GM10266 (cell line): Measurements from ENCODE around the gene PGA3.
"Not testable (repeated sequence)": the region's sequence is repeated elsewhere in the genome, so short reads cannot be mapped to it uniquely, and the experiment has no call there.

Source experiments
- DNase-seq: peaks from one replicate; pipeline ENCODE4 v3.0.0; 2012; ENCODE audit errors: extremely low spot score
- CTCF ChIP-seq: IDR thresholded peaks from 2 replicates; pipeline ENCODE4 v1.5.1; 2012; ENCODE audit warnings: mild to moderate bottlenecking, low read depth; ENCODE audit not compliant: control insufficient read depth, insufficient read depth; ENCODE audit errors: missing control alignments

Gene PGA3

GRCh38 chr11:61240875-61241274 is 37.6 kb downstream of the PGA3 start, which contains the start of gene PGA5:
PGA5 (plus strand) TSS chr11:61241175; CDS start chr11:61241227, 52 bp downstream.
- not testable (repeated sequence) for DNase-seq

DNA sequence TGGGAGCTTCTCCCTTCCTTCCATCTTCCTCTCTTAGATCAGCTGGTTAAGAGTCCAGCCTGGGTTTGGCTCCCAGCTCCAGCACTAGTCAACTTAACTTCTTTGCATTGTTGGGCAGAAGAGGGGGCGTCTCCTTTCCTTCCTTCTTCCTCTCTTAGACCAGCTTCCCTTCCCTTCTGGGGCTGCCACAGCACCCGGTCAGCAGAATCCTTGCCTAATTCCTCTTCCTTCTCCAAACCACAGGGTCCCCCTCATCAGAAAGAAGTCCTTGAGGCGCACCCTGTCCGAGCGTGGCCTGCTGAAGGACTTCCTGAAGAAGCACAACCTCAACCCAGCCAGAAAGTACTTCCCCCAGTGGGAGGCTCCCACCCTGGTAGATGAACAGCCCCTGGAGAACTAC is 38.2 kb downstream of the PGA3 start:
- DNase-seq = not testable (repeated sequence)

GRCh38 chr11:61245284-61245964 is 42.1 kb downstream of the PGA3 start:
- not testable (repeated sequence) for DNase-seq

DNA sequence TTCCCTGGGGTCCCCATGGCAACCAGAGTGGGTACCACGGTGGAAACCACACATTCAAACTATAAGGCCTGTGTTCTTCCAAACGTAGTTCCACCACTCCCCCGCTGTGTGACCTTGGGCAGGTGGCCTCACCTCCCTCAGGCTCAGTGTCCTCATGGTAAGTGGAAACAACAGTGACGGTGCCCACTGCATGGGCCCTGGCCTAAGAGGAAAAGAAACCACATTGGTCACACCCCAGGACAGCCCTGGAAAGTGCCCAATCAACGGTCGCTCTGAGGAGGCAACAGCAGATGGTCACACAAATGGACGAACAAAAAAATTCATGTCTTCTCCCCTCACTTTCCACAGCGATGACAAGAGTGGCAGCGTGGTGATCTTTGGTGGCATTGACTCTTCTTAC is 44.8 kb downstream of the PGA3 start:
- not testable (repeated sequence) for DNase-seq

DNA sequence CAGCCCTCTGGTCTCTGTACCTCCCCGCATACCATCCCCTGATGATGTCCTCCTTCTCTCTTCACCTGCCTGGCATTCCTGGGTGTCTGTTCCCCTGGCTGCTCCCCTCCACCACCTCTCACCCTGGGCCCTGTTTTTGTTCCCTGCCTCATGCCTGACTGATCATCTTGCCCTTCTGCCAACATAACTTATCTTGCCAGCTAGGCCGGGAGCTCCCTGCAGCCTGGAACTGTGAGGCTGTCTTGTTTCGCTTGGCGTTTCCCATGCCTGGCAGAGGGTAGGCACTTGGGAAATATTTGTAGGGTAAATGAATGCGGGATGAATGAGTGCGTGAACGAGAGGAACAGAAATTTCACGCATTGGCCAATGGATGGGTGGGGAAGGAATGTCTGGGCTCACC is 45.9 kb downstream of the PGA3 start:
- DNase-seq = not testable (repeated sequence)

GRCh38 chr11:61250796-61251765 is 47.8 kb downstream of the PGA3 start:
- DNase-seq = not testable (repeated sequence)

GRCh38 chr11:61252332-61252731 is 49.0 kb downstream of the PGA3 start:
- DNase-seq = not testable (repeated sequence)

DNA sequence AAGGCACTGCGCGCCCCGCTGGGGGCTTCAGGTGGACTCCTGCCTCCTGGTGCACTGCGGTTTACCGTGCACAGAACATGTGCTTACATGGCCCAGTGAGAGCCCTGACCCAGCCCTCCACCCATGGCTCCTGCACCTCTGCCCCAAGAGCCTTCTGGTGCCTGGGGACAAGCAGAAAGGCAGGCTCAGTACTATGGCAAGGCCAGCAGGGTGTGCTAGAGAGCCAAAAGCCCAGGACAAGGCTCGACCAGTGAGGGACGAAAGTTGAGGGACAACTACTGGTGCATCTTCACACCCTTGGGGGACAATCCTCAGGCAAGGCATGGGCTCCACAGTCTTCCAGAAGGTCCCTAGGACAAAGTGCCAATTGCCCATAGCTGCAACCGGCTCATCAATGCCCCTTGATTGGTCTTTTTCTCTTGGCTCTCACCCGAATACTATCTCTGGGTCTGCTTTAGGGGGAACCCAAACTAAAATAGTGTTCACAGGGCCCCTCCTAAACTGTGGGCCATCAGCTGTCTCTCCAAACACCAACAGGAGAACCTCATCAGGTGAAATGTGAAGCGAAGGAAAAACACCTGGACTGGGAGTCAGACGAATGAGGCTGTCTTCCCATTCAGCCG is 51.2 kb downstream of the PGA3 start:
- TF ChIP-seq CTCF = peak; percentile 97
- peak; percentile 87 for DNase-seq

GRCh38 chr11:61256710-61257482 is 53.6 kb downstream of the PGA3 start:
- no peak for DNase-seq
- TF ChIP-seq CTCF = no peak

- TF ChIP-seq CTCF = no peak
Observed at GRCh38 chr11:61258546-61258945, 55.2 kb downstream of the PGA3 start.

GRCh38 chr11:61259363-61259762 is 56.0 kb downstream of the PGA3 start:
- DNase-seq = no peak
- TF ChIP-seq CTCF = no peak

More at GRCh38 chr11:61258546-61258945, 55.2 kb downstream of the PGA3 start:
- DNase-seq = no peak
